ENCODE measurements around the gene ING5.

The ING5 gene

GRCh38 chr2:241672243-241673188, 29.3 kb upstream of the ING5 start:
- in situ Hi-C loops (cut with MboI; ENCODE audit: low sequenced_read_pairs): no loop called here

- in situ Hi-C loops (cut with MboI; ENCODE audit: low sequenced_read_pairs): no loop called here
These were observed 28.6 kb upstream of the ING5 start for GRCh38 chr2:241673189-241673663.

- in situ Hi-C loops (cut with MboI; ENCODE audit: low sequenced_read_pairs): no loop called here
These were observed 27.8 kb upstream of the ING5 start for GRCh38 chr2:241673797-241674725.

GRCh38 chr2:241675885-241676284, 26.0 kb upstream of the ING5 start:
- in situ Hi-C loops (cut with MboI; ENCODE audit: low sequenced_read_pairs): no loop called here

- in situ Hi-C loops (cut with MboI; ENCODE audit: low sequenced_read_pairs): no loop called here
These were observed 25.2 kb upstream of the ING5 start for GRCh38 chr2:241676665-241677064.

GRCh38 chr2:241677392-241677791, 24.4 kb upstream of the ING5 start:
- in situ Hi-C loops (cut with MboI; ENCODE audit: low sequenced_read_pairs): no loop called here

GRCh38 chr2:241678307-241678706, 23.5 kb upstream of the ING5 start:
- in situ Hi-C loops (cut with MboI; ENCODE audit: low sequenced_read_pairs): no loop called here

- in situ Hi-C loops (cut with MboI; ENCODE audit: low sequenced_read_pairs): no loop called here
These were observed 22.9 kb upstream of the ING5 start for GRCh38 chr2:241678784-241679540.

GRCh38 chr2:241680044-241680443, 21.8 kb upstream of the ING5 start:
- in situ Hi-C loops (cut with MboI; ENCODE audit: low sequenced_read_pairs): no loop called here

GRCh38 chr2:241680827-241681599, 20.8 kb upstream of the ING5 start:
- in situ Hi-C loops (cut with MboI; ENCODE audit: low sequenced_read_pairs): no loop called here

GRCh38 chr2:241686324-241686649, 15.6 kb upstream of the ING5 start:
- in situ Hi-C loops (cut with MboI; ENCODE audit: low sequenced_read_pairs): no loop called here

- in situ Hi-C loops (cut with MboI; ENCODE audit: low sequenced_read_pairs): no loop called here
These were observed 15.0 kb upstream of the ING5 start, which contains the start of gene DTYMK for GRCh38 chr2:241686650-241687425. Gene DTYMK, minus strand, starts transcription at chr2:241686815. Its CDS starts 32 bp downstream, at chr2:241686783.

- in situ Hi-C loops (cut with MboI; ENCODE audit: low sequenced_read_pairs): no loop called here
These were observed 12.5 kb upstream of the ING5 start for GRCh38 chr2:241689306-241689705.

- in situ Hi-C loops (cut with MboI; ENCODE audit: low sequenced_read_pairs): no loop called here
These were observed 11.6 kb upstream of the ING5 start for GRCh38 chr2:241690202-241690717.

- in situ Hi-C loops (cut with MboI; ENCODE audit: low sequenced_read_pairs): no loop called here
These were observed 9.4 kb upstream of the ING5 start for GRCh38 chr2:241692448-241692847.

GRCh38 chr2:241695651-241696050, 6.2 kb upstream of the ING5 start:
- in situ Hi-C loops (cut with MboI; ENCODE audit: low sequenced_read_pairs): no loop called here

GRCh38 chr2:241701149-241701398, 765 bp upstream of the ING5 start:
- in situ Hi-C loops (cut with MboI; ENCODE audit: low sequenced_read_pairs): no loop called here

- in situ Hi-C loops (cut with MboI; ENCODE audit: low sequenced_read_pairs): no loop called here
These were observed 554 bp downstream of the ING5 start for GRCh38 chr2:241702155-241703031.
